Panc1 (cell line): ENCODE measurements around the gene ALDH3A1.

ENCODE experiments used
- CTCF ChIP-seq: fragments of 450-650 bp; IDR thresholded peaks from 2 replicates; pipeline ENCODE4 v1.5.1; 2017; ENCODE audit warnings: mild to moderate bottlenecking
- POLR2AphosphoS5 ChIP-seq: IDR thresholded peaks from 2 replicates; pipeline ENCODE4 v1.6.1; 2012; ENCODE audit warnings: mild to moderate bottlenecking, low read depth, low read length, moderate library complexity
- REST ChIP-seq, 2 experiments: IDR thresholded peaks; 2 replicates each; pipeline ENCODE4 v1.6.1; 2011 to 2012; ENCODE audit warnings: low read depth in 2 of 2, control low read depth in 1 of 2, low read length in 1 of 2, mild to moderate bottlenecking in 1 of 2, moderate library complexity in 1 of 2; ENCODE audit not compliant: insufficient read depth in 1 of 2
- SIN3A ChIP-seq: IDR thresholded peaks from 2 replicates; pipeline ENCODE4 v1.6.1; 2012; ENCODE audit warnings: low read depth, mild to moderate bottlenecking, low read length, moderate library complexity, borderline replicate concordance; ENCODE audit not compliant: insufficient read depth
- TCF7L2 ChIP-seq: IDR thresholded peaks from 2 replicates; pipeline ENCODE4 v1.6.1; 2011; ENCODE audit warnings: mild to moderate bottlenecking, low read depth, low read length, inconsistent platforms

- TF ChIP-seq CTCF (no peak), POLR2AphosphoS5 (no peak), REST (IDR thresholded peaks at IDR 0.05; ENCODE audit: insufficient read depth in 1 of 2, low read depth in 2 of 2, low read length in 1 of 2) (no peak), TCF7L2 (no peak), SIN3A (no peak)
These were observed 30.0 kb downstream of the ALDH3A1 start for GRCh38 chr17:19718041-19718612.
